HG03060 (cell line): ENCODE results near the gene NFKBIB.
"Not testable (repeated sequence)": the region's sequence is repeated elsewhere in the genome, so short reads cannot be mapped to it uniquely, and the experiment has no call there.

Experiments used
- ATAC-seq: cut with Tn5 transposase; IDR thresholded peaks from one replicate; pipeline ENCODE4 v1.9.1; 2021; ENCODE audit warnings: low read depth, moderate number of reproducible peaks; ENCODE audit not compliant: unreplicated experiment

NFKBIB gene

GRCh38 chr19:38899447-38900201, at the start of gene NFKBIB, which contains the start of gene SIRT2:
Gene NFKBIB (plus strand): TSS chr19:38899969. CDS start chr19:38900033, 64 bp downstream.
Gene SIRT2 (minus strand): TSS chr19:38899618. CDS start chr19:38899521, 97 bp downstream.
- ATAC-seq = peak; percentile 85

DNA sequence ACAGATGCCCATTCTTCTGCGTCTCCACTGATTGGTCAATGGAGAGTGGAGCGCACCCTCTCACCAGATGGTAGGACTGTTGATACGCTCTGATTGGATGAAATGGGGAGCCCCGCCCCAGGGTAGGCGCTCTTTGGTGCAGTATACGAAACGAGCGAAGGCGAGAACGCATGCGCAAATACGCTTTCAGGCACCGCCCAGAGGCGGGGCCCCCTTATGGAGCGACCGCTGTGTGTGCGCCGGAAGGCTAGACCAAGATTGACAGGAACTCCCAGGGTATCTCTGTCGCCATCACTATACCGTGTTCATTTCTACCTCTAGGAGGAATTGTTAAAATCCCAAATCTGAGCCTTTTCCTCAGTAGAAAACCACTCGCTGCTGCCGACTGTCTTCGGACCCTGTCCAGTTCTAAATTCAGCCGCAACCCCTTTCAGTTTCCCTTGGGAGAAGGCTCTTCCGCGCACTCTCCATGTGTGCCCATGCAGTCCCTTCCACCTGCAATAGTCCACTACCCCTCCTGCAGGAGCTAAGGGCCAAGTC, 49.3 kb upstream of the NFKBIB start:
- ATAC-seq = peak; percentile 82

GRCh38 chr19:38850976-38851621, 48.7 kb upstream of the NFKBIB start:
- ATAC-seq = no peak

DNA sequence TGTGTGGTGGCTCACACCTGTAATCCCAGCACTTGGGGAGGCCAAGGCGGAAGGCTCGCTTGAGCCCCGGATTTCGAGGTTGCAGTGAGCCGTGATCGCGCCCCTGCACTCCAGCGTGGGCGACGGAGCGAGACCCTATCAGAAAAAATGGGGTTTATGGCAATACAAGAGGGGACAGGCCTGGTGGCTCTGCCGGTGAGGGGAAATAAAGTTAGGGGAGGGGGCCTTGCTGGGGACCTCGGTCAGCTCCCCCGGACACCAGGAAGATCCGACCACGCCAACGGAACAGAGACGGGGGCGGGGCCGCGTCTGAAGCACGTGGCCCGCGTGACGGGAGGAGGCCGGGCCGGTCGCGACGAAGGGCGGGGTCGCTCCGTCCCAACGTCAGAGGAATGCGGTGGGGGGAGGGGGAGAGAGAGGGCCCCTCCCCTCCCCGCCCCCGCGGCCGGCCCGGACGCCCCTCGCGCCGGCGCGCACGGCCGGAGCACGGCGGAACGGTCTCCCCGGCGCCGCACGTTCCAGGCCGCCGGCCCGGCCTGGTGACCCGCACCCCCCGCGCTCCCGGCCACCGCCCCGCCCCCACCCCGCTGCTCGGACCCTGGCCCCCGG, 48.0 kb upstream of the NFKBIB start:
- ATAC-seq = no peak

DNA sequence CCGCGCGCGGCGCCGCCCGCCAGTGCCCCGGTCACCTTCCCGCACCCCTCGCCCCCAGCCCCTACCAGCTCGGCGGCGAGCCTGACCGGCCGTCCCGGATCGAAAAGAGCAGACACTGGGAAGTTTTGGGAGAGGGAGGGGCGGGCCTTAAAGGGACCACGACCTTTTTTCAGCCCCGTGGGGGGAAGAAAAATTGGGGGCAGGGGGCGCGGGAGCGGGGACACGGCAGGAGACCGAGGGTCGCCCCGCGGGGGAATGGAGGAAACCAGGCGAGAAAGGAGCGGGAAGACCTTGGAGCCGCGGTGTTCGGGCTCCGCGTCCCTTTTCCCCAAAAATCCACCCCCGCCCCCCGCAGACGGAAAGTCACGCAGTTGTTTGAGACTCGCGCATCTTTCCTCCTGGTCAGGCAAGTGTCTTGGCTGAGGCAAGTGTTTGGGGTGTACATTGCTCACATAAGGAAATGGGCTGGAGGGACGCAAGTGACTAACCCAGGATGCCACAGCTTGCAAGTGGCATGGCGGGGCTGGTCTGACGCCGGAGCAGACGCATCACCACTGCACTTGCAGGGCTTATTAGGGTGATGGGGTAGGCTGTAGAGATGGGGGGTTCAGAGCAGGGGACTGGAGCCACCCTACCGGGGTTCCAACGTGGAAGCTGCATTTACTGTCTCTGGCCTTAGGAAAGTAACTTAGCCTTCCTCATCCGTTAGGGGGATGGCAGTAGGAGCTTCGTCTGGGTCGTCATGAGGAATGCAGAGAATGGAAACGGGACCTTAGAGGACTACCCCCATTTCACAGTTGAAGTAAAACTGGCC, 47.3 kb upstream of the NFKBIB start:
- no peak for ATAC-seq

DNA sequence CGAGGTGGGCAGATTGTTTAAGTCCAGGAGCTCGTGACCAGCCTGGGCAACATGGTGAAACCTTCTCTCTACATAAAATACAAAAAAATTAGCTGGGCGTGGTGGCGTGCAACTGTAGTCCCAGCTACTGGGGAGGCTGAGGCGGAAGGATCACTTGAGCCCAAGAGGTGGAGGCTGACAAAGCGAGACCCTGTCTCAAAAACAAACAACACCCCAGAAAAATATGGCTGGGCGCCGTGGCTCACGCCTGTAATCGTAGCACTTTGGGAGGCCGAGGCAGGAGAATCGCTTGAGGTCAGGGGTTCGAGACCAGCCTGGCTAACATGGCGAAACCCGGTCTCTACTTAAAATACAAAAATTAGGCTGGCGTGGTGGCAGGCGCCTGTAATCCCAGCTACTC, 46.6 kb upstream of the NFKBIB start:
- no peak for ATAC-seq

- ATAC-seq = not testable (repeated sequence)
These were observed 44.8 kb upstream of the NFKBIB start for GRCh38 chr19:38854961-38855360.

DNA sequence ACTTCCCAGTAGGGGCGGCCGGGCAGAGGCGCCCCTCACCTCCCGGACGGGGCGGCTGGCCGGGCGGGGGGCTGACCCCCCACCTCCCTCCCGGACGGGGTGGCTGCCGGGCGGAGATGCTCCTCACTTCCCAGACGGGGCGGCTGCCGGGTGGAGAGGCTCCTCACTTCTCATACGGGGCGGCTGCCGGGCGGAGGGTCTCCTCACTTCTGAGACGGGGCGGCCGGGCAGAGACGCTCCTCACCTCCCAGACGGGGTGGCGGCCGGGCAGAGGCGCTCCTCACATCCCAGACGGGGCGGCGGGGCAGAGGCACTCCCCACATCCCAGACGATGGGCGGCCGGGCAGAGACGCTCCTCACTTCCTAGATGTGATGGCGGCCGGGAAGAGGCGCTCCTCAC, 44.0 kb upstream of the NFKBIB start:
- ATAC-seq = not testable (repeated sequence)

GRCh38 chr19:38856813-38857212, 43.0 kb upstream of the NFKBIB start:
- no peak for ATAC-seq

GRCh38 chr19:38859631-38860204, 40.1 kb upstream of the NFKBIB start:
- ATAC-seq = not testable (repeated sequence)

- ATAC-seq = no peak
These were observed 38.4 kb upstream of the NFKBIB start for GRCh38 chr19:38861368-38861767.

GRCh38 chr19:38862321-38863059, 37.3 kb upstream of the NFKBIB start:
- no peak for ATAC-seq

DNA sequence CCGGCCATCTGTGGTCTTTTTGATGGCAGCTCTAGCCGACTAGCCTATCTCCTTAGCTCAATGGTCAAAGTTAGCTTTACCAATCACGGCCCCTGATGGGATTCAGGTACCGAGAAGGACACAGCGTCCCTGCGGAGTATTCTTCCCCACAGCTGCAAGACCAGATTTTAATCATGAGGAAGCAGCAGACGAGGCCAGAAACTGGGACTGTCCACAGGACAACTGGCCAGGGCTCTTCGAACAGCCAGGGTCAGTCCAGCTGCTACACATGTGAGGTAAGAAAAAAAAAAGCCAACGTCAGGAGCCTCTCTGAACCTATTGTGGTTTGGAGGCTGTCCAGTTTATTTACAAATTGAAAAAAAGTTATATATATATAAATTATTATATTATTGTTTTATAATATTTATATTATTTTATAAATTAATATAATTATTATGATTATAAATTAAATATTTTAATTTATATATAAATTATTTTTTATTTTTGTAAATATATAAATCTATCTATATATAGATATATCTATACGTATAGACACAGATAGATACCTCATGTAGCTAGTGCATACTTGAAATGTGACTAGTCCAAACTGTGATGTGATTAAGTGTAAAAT, 32.5 kb upstream of the NFKBIB start:
- ATAC-seq = no peak

DNA sequence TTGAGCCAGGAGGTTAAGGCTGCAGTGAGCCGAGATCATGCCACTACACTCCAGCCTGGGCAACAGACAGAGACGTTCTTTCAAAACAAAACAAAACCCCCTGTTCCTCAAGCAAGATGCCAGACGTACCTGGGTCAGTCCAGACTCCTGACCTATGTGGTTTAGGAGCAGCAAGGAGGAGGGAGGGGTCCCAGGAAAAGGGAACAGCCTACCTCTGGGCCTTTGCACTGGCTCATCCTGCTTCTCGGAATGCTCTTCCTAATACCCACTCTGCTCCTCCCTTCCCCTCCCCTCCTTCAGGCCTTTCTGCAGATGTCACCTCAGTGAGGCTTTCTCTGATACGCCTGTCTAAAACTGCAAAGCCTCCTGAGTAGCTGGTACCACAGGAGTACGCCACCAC, 31.2 kb upstream of the NFKBIB start:
- no peak for ATAC-seq

- ATAC-seq = no peak
These were observed 30.5 kb upstream of the NFKBIB start for GRCh38 chr19:38869160-38869835.

DNA sequence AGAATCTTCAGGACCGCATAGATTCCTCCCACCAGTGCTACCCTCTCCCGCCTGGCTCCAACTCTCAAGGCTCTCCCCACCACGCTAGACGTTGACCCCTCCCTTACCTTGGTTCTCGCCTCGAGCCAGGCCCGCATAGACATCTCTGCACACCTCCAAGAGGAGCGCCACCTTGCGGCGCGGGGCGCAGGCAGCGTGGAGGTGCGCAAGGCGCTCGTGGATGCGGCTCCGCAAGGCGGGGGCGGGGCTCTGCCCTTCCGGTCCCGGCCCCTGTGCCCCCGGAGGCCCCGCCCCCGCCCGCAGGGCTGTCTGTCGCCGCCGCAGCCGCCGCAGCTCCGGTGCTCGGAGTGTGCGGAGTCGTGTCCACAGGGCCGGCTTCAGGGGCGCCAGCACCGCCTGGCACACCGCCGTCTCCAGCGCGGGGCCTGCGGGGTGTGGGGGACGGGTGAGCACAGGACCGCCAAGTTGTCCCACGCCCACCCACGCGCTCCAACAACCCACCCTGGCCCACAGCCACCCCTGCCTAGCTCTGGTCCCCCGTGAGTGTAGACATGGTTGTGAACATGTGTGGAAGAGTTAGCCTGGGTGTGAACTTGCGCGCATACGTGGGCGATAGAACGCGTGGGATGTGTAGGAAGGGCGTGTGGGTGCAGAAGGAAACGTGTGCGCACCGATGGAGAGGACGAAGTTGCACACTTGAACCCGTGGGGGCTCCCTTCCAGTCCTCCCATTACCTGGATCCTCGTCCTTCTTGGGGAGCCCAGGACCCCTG, 29.7 kb upstream of the NFKBIB start:
- no peak for ATAC-seq

DNA sequence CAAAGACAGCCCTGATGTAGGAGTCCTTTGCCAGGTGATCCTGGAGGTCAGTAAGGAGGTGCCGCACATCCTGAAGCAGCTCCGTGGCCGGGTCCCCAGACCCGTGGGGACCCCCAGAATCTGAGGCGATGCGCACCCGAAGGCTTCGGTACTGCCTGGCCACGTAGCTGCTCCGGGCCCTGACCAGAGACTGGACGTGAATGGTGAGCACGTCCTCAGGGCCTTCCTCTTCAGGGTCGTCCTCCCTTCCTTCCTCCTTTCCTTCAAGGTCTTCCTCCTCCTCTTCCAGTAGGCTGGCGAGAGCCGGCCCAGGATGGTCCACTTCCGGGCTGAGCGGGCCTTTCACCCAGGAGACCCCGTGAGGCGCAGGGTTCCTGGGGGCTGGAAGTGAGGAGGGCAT, 29.2 kb upstream of the NFKBIB start:
- no peak for ATAC-seq

DNA sequence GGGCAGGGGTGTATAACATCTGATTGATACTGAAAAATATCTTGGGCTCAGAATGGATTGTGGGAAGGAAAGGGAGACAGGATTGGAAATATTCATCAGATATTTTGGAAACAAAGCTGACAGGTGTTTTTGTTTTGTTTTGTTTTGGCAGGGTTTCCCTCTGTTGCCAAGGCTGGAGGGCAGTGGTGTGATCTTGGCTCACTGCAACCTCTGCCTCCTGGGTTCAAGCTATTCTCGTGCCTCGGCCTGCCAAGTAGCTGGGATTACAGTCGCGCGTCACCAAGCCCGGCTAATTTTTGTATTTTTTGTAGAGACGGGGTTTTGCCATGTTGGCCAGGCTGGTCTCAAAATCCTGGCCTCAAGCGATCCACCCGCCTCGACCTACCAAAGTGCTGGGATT, 26.4 kb upstream of the NFKBIB start:
- ATAC-seq = not testable (repeated sequence)
